GM18868 (cell line): Measurements from ENCODE around the gene AP1M2.
A peak's percentile ranks its signal among the peaks of the same experiment; 100 is the strongest.
"Not testable (repeated sequence)": the region's sequence is repeated elsewhere in the genome, so short reads cannot be mapped to it uniquely, and the experiment has no call there.

Experiments
- ATAC-seq: cut with Tn5 transposase; IDR thresholded peaks from one replicate; pipeline ENCODE4 v1.9.1; 2021; ENCODE audit warnings: mild to moderate bottlenecking, moderate library complexity; ENCODE audit not compliant: unreplicated experiment

The AP1M2 gene

GRCh38 chr19:10565567-10566407 is 21.3 kb downstream of the AP1M2 start, which contains the start of gene KRI1:
KRI1 (minus strand) TSS chr19:10566010; CDS start chr19:10565999, 11 bp downstream.
- ATAC-seq: peak; percentile 46

GRCh38 chr19:10565028-10565566 is 22.0 kb downstream of the AP1M2 start:
- ATAC-seq: no peak

GRCh38 chr19:10562609-10563008 is 24.5 kb downstream of the AP1M2 start:
- ATAC-seq: no peak

- ATAC-seq: no peak
Measured at GRCh38 chr19:10560154-10560553, 27.0 kb downstream of the AP1M2 start.

GRCh38 chr19:10557603-10558197 is 29.4 kb downstream of the AP1M2 start:
- no peak for ATAC-seq

GRCh38 chr19:10555610-10555973 is 31.5 kb downstream of the AP1M2 start:
- no peak for ATAC-seq

GRCh38 chr19:10554760-10555609 is 32.1 kb downstream of the AP1M2 start:
- ATAC-seq: no peak

- ATAC-seq: no peak
Measured at GRCh38 chr19:10553943-10554381, 33.1 kb downstream of the AP1M2 start.

- no peak for ATAC-seq
Measured at GRCh38 chr19:10553087-10553667, 33.9 kb downstream of the AP1M2 start.

- no peak for ATAC-seq
Measured at GRCh38 chr19:10552510-10553053, 34.5 kb downstream of the AP1M2 start.

- ATAC-seq: no peak
Measured at GRCh38 chr19:10551698-10552301, 35.3 kb downstream of the AP1M2 start.

GRCh38 chr19:10551006-10551405 is 36.1 kb downstream of the AP1M2 start:
- not testable (repeated sequence) for ATAC-seq

GRCh38 chr19:10550336-10550735 is 36.8 kb downstream of the AP1M2 start:
- no peak for ATAC-seq

- no peak for ATAC-seq
Measured at GRCh38 chr19:10549733-10550132, 37.4 kb downstream of the AP1M2 start.

GRCh38 chr19:10548746-10549276 is 38.3 kb downstream of the AP1M2 start:
- ATAC-seq: no peak

GRCh38 chr19:10546817-10547216 is 40.3 kb downstream of the AP1M2 start:
- ATAC-seq: no peak

- no peak for ATAC-seq
Measured at GRCh38 chr19:10544753-10545251, 42.3 kb downstream of the AP1M2 start.

- ATAC-seq: no peak
Measured at GRCh38 chr19:10544242-10544752, 42.8 kb downstream of the AP1M2 start.
